Embryonic facial prominence (tissue), 1 donor: ENCODE data around the gene MRPL9.

Experiments
- DNase-seq: peaks from one replicate; pipeline ENCODE4 v3.0.0-alpha.2; 2016; ENCODE audit errors: extremely low spot score

The MRPL9 gene

GRCh38 chr1:151733126-151733525 is 30.2 kb downstream of the MRPL9 start:
- DNase-seq, result no peak

GRCh38 chr1:151729966-151730291 is 33.4 kb downstream of the MRPL9 start:
- DNase-seq, result no peak

GRCh38 chr1:151729157-151729965 is 33.9 kb downstream of the MRPL9 start:
- no peak for DNase-seq

- no peak for DNase-seq
Measured at GRCh38 chr1:151728151-151729054, 34.9 kb downstream of the MRPL9 start.

GRCh38 chr1:151723726-151724370 is 39.4 kb downstream of the MRPL9 start:
- DNase-seq, result no peak

GRCh38 chr1:151721788-151722510 is 41.3 kb downstream of the MRPL9 start:
- DNase-seq, result no peak

- DNase-seq, result no peak
Measured at GRCh38 chr1:151720974-151721787, 42.1 kb downstream of the MRPL9 start, which contains the start of gene RIIAD1. Gene RIIAD1, plus strand, starts transcription at chr1:151721522. Its CDS starts 15 bp downstream, at chr1:151721537.

- no peak for DNase-seq
Measured at GRCh38 chr1:151720554-151720953, 42.7 kb downstream of the MRPL9 start.

- DNase-seq, result no peak
Measured at GRCh38 chr1:151720125-151720524, 43.2 kb downstream of the MRPL9 start.

GRCh38 chr1:151718666-151719065 is 44.6 kb downstream of the MRPL9 start:
- DNase-seq, result no peak

GRCh38 chr1:151718011-151718431 is 45.3 kb downstream of the MRPL9 start:
- DNase-seq, result no peak

- no peak for DNase-seq
Measured at GRCh38 chr1:151716771-151717631, 46.3 kb downstream of the MRPL9 start, which contains the start of gene CELF3. Gene CELF3, minus strand, starts transcription at chr1:151716803. Its CDS starts 783 bp downstream, at chr1:151716020.

GRCh38 chr1:151716405-151716762 is 46.9 kb downstream of the MRPL9 start:
- DNase-seq, result no peak

GRCh38 chr1:151715726-151716404 is 47.4 kb downstream of the MRPL9 start:
- no peak for DNase-seq

- no peak for DNase-seq
Measured at GRCh38 chr1:151714820-151715725, 48.2 kb downstream of the MRPL9 start.

- no peak for DNase-seq
Measured at GRCh38 chr1:151713874-151714273, 49.4 kb downstream of the MRPL9 start.

GRCh38 chr1:151713044-151713443 is 50.3 kb downstream of the MRPL9 start:
- no peak for DNase-seq

- DNase-seq, result no peak
Measured at GRCh38 chr1:151711951-151712350, 51.3 kb downstream of the MRPL9 start.
